Measurements from ENCODE around the gene SSNA1.

SSNA1 gene

DNA sequence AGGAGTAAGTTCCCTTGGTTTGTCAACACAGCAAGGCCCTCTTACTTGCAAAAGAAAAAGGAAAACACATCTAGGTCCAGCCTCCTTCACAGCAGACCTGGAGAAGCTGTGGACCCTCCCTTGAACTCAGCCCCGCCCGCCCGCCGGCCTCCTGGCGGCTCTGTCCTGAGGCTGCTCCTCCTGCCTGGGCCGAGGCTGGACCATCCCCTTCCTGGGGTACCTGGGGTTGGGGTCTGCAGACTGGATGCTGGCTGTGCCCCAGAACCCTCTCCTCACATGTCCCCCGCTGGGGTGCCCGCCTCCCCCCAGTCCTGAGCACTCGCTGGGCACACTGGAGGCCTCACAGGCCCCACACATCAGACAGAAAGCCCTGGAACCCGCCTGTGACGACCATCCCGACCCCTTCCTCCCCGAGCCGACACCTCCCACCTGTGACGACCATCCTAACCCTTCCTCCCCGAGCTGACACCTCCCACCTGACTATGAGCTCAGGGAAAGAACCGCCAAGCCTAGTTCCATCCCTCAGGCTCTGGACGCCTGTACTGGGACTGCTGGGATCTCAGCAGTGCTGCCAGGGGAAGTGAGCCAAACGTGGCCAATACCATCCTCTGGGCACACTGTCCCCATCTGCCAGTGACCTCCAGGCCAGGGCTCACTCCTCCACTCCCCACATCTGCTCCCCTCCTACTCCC, 9.4 kb upstream of the SSNA1 start:
- H3K4me3 ChIP-seq (ENCODE audit: low read length), result no peak overlapping the region
- no peak for TF ChIP-seq ZNF274 (IDR thresholded peaks at IDR 0.05; ENCODE audit: low read depth, low read length)

- TF ChIP-seq ZNF274 (IDR thresholded peaks at IDR 0.05; ENCODE audit: low read depth, low read length), result no peak
- H3K4me3 ChIP-seq (ENCODE audit: low read length), result no peak overlapping the region
Observed at GRCh38 chr9:137179761-137180160, 8.7 kb upstream of the SSNA1 start.

GRCh38 chr9:137180491-137180890, 8.0 kb upstream of the SSNA1 start:
- no peak for TF ChIP-seq ZNF274 (IDR thresholded peaks at IDR 0.05; ENCODE audit: low read depth, low read length)
- no peak overlapping the region for H3K4me3 ChIP-seq (ENCODE audit: low read length)

DNA sequence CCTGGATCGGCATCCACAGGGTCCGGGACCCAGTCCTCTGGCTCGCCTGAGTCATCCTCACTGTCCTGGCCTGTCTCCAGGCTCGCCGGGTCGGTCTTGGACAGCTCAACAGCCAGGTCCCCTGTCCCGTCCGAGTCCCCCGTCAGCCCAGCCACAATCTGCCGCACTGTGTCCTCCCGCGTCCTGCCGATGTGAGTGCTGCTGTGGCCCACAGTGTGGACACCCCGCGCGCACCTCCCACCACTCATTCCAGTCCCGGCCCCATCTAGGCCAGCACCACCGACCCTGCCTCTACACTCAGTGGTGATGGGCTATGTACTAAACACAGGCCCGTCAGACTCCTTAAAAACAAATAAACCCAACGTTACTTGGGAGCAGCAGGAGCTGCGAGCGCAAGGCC, 6.8 kb upstream of the SSNA1 start:
- no peak for TF ChIP-seq ZNF274 (IDR thresholded peaks at IDR 0.05; ENCODE audit: low read depth, low read length)

DNA sequence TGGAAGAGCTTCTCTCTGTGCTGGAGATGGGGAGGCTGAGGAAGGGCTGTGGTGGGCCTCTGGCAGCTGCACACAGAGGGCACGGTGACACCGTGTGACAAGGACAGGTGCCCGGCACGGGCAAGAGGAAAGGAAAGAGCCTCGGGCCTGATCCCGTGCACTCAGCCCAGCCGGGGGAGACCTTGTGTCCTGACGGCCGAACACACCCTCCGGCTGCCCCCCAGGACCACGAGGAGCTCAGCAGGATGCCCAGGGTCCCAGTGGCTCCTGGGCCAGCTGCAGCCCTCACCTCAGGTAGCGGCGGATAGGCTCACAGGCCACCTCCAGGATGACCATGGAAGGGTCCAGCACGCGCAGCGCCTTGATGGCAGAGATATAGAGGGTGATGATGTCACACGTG, 5.6 kb upstream of the SSNA1 start:
- no peak for TF ChIP-seq ZNF274 (IDR thresholded peaks at IDR 0.05; ENCODE audit: low read depth, low read length)

More for the DNA sequence above, 6.8 kb upstream of the SSNA1 start:
- no peak overlapping the region for H3K4me3 ChIP-seq (ENCODE audit: low read length)

DNA sequence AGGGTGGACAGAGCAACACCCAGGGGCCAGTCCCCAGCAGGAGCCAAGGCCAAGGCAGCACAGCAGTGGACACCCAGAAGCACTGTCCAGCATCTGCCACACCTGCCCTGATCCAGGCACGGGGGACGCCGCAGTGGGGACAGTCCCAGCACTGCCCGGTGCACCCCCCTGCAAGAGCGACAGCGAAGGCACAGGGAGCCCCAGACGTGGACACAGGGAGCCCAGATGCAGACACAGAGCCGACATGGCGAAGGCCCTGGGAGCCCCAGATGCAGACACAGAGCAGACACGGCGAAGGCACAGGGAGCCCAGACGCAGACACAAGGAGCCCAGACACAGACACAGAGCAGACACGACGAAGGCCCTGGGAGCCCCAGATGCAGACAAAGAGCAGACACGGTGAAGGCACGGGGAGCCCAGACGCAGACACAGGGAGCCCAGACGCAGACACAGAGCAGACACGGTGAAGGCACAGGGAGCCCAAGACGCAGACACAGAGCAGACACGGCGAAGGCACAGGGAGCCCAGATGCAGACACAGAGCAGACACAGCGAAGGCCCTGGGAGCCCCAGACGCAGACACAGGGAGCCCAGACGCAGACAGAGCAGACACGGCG, 4.4 kb upstream of the SSNA1 start:
- H3K4me3 ChIP-seq (ENCODE audit: low read length), result no peak overlapping the region
- TF ChIP-seq ZNF274 (IDR thresholded peaks at IDR 0.05; ENCODE audit: low read depth, low read length), result no peak

More for the DNA sequence above, 5.6 kb upstream of the SSNA1 start:
- no peak overlapping the region for H3K4me3 ChIP-seq (ENCODE audit: low read length)

- no peak overlapping the region for H3K4me3 ChIP-seq (ENCODE audit: low read length)
- no peak for TF ChIP-seq ZNF274 (IDR thresholded peaks at IDR 0.05; ENCODE audit: low read depth, low read length)
Observed at GRCh38 chr9:137184881-137185660, 3.4 kb upstream of the SSNA1 start.

- no peak overlapping the region for H3K4me3 ChIP-seq (ENCODE audit: low read length)
- TF ChIP-seq ZNF274 (IDR thresholded peaks at IDR 0.05; ENCODE audit: low read depth, low read length), result no peak
Observed at GRCh38 chr9:137185921-137186320, 2.6 kb upstream of the SSNA1 start.

- TF ChIP-seq ZNF274 (IDR thresholded peaks at IDR 0.05; ENCODE audit: low read depth, low read length), result no peak
- H3K4me3 ChIP-seq (ENCODE audit: low read length), result no peak overlapping the region
Observed at GRCh38 chr9:137186385-137186784, 2.1 kb upstream of the SSNA1 start.

GRCh38 chr9:137187386-137187785, 1.1 kb upstream of the SSNA1 start:
- no peak for TF ChIP-seq ZNF274 (IDR thresholded peaks at IDR 0.05; ENCODE audit: low read depth, low read length)
- peak overlapping the region; percentile 80 for H3K4me3 ChIP-seq (ENCODE audit: low read length)

DNA sequence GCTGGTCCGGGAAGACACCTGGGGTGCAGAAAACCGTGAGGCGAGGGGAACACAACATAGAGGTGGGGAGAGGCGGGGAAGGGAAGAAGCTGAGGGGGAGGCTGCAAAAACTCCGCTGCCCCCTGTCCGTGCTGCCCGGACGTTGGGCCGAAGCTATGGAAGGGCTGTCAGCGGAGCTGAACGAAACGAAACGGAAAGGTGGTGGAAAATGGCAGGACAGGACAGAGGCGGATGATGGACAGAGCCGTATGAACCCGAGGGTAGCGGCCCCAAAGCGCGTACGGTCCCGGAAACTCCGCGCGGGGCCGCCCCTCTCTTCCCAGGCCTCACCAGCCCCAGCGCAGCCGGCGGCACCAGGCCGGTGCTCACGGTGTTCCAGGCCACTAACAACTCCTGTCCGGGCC, 388 bp upstream of the SSNA1 start:
- no peak for TF ChIP-seq ZNF274 (IDR thresholded peaks at IDR 0.05; ENCODE audit: low read depth, low read length)
- peak overlapping the region; percentile 80 for H3K4me3 ChIP-seq (ENCODE audit: low read length)

DNA sequence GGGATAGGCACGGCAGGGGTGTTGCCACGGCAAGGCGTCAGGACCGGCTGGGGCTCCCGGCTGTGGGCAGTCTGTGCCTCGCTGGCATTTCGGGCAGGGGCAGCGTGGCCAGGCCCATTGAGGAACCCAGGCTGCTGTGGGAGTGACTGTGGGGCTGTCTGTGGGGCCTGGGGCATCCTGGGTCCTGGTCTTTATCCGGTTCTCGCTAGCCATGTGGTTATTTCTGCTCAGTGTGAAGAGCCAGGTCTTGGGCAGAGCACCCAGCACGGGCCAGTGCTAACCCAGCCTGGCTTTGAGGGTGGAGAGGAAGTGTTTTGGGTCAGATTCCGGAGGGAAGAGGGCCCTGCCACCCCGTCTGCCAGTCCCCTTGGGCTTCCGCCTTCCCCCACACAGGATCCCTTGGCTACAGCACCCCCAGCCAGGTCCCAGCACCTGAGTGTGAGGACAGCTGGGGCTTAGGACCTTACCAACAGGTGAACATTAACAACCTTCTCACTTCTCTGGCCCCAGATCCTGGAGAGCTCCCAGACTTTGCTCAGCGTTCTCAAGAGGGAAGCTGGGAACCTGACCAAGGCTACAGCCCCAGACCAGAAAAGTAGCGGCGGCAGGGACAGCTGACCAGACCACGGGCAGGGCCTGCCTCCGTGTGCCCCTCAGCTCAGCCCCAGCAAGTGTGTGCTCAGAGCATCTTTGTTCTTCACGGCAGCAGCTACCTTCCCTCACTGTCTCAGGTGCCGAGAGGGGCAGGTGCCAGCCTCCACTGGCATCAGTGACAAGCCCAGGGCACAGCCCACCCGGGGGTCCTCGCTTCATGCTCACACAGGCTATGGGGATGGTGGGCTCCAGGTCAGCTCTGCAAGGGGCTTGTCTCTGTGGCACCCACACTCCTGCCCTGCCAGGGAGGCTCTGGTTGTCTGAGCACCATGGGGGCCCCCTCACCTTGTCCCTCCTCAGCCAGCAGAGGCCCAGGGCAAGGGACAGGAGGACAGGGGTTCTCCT, 1.1 kb downstream of the SSNA1 start:
- no peak for TF ChIP-seq ZNF274 (IDR thresholded peaks at IDR 0.05; ENCODE audit: low read depth, low read length)
- H3K4me3 ChIP-seq (ENCODE audit: low read length), result peak overlapping the region; percentile 80; the same call in 1 of the 2 replicates

DNA sequence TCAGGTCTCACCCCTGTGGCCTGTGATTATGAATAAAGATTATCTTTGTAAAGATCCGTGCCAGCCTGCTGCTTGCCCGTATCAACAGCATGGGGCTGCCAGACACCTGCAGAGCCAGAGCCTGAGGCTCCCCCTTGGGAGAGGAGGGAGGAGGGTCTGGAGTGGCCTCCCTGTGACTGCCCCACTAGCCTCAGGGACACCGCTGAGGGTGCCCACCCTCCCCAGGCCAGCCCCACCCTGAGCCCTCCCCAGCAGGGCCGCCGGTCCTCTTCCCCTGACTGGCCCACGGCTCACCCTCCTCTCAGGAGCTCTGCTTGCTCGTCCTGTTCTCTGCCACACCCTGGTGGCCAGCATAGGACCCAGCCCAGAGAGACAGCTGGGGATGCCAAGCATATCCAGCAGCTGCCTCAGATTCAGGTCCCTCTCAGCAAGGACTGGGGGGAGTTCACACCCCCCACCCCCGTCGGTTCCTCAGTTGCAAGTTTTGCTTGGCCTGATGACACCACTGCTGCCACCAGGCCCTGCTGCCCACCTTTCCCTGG, 1.9 kb downstream of the SSNA1 start:
- no peak for TF ChIP-seq ZNF274 (IDR thresholded peaks at IDR 0.05; ENCODE audit: low read depth, low read length)
- H3K4me3 ChIP-seq (ENCODE audit: low read length), result no peak overlapping the region
